ENCODE measurements around the gene MCRIP2. TPM values are rescaled to one million over a fixed set of nuclear protein-coding genes. Genes with fewer than 3 reads are reported as not detected.
A peak's percentile ranks its signal among the peaks of the same experiment; 100 is the strongest.

Gene MCRIP2
- total RNA-seq, 2 donors from 2014 or later, result 12.2 to 42.2 TPM

DNA sequence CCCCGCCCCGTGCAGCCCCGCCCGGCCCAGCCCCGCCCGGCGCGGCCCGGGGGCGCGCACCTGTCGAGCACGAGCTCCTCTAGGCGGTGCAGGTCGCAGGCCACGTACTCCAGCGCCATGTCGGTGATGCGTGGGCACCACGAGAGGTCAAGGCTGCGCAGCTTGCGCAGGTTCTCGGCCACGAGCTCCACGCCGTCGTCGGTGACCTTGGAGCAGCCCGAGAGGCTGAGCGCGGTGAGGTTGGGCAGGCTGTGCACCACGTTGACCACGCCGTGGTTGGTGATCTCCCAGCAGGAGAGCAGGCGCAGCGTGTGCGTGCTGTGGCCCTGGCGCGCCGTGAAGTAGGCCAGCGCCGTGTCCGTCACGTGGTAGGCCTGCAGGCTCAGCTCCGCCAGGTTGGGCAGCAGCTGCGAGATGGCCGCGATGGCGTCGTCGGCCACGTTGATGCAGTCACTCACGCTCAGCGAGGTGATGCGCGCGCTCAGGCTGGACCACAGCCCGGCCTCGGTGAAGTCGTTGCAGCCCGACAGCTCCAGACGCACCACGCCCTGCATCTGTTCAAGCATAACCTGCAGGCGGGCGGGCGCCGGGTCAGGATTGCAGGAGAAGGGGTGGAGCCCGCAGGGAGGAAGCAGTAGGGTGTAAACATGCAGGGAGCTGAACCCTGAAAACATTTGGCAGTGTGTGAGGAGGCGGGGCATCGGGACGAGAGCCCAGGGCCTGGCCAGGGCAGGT, 53.9 kb downstream of the MCRIP2 start:
- ATAC-seq (ENCODE audit: insufficient number of reproducible peaks, low FRiP score, low read depth) (no peak), DNase-seq (ENCODE audit: low spot score) (no peak)
- Histone ChIP-seq H3K27me3 (replicated peaks; ENCODE audit: insufficient read depth) (peaks cover 12% of the 10 kb centered on the region), H3K4me3 (peak overlapping the region; percentile 43), H3K4me1 (ENCODE audit: control insufficient read depth in 1 of 2, low read depth in 2 of 2) (peaks cover 6 to 10% of the 10 kb centered on the region in 2 donors), H3K36me3 (no peaks in the 10 kb centered on the region), H3K9me3 (no peaks in the 10 kb centered on the region), H3K27ac (no peak overlapping the region)
- TF ChIP-seq, protein P1, sequence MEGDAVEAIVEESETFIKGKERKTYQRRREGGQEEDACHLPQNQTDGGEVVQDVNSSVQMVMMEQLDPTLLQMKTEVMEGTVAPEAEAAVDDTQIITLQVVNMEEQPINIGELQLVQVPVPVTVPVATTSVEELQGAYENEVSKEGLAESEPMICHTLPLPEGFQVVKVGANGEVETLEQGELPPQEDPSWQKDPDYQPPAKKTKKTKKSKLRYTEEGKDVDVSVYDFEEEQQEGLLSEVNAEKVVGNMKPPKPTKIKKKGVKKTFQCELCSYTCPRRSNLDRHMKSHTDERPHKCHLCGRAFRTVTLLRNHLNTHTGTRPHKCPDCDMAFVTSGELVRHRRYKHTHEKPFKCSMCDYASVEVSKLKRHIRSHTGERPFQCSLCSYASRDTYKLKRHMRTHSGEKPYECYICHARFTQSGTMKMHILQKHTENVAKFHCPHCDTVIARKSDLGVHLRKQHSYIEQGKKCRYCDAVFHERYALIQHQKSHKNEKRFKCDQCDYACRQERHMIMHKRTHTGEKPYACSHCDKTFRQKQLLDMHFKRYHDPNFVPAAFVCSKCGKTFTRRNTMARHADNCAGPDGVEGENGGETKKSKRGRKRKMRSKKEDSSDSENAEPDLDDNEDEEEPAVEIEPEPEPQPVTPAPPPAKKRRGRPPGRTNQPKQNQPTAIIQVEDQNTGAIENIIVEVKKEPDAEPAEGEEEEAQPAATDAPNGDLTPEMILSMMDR (IDR thresholded peaks at IDR 0.05), result no peak

Other genes starting within 250 kb of the MCRIP2 start
- gene NME4, start 244.6 kb upstream of the MCRIP2 start, total RNA-seq, result 10 to 100 TPM; 68.7 to 91.2 TPM
- 10 to 100 TPM; 24.1 to 25.6 TPM for gene DECR2, start 239.9 kb upstream of the MCRIP2 start, total RNA-seq
- gene RAB11FIP3, start 216.2 kb upstream of the MCRIP2 start, total RNA-seq, result 10 to 100 TPM; 70.1 to 71.1 TPM
- 10 to 100 TPM; 46.2 to 96.6 TPM for gene CAPN15, start 114.1 kb upstream of the MCRIP2 start, total RNA-seq
- gene PRR35, start 81.4 kb upstream of the MCRIP2 start, total RNA-seq, result under 1 TPM in 1 of 2 donors, not detected in 1; 0.42 TPM
- gene NHLRC4, start 74.8 kb upstream of the MCRIP2 start, total RNA-seq, result 1 to 10 TPM; 2.0 to 3.2 TPM
- 10 to 100 TPM; 54.2 to 80.1 TPM for gene PIGQ, start 71.9 kb upstream of the MCRIP2 start, total RNA-seq
- 10 to 100 TPM; 19.0 to 25.9 TPM for gene RAB40C, start 51.8 kb upstream of the MCRIP2 start, total RNA-seq
- gene WFIKKN1, start 10.8 kb upstream of the MCRIP2 start, total RNA-seq, result 1 to 10 TPM in 1 of 2 donors, under 1 TPM in 1; 0.92 to 1.2 TPM
- gene METTL26, start 5.5 kb upstream of the MCRIP2 start, total RNA-seq, result 100 to 1,000 TPM in 1 of 2 donors, 10 to 100 TPM in 1; 83.4 to 217 TPM
- 10 to 100 TPM; 22.7 to 39.4 TPM for gene WDR90, start 7.5 kb downstream of the MCRIP2 start, total RNA-seq
- 10 to 100 TPM; 62.0 to 80.4 TPM for gene RHOT2, start 26.3 kb downstream of the MCRIP2 start, total RNA-seq
- 1 to 10 TPM in 1 of 2 donors, under 1 TPM in 1; 0.42 to 8.0 TPM for gene RHBDL1, start 33.8 kb downstream of the MCRIP2 start, total RNA-seq
- 100 to 1,000 TPM; 103 to 145 TPM for gene STUB1, start 38.6 kb downstream of the MCRIP2 start, total RNA-seq
- gene JMJD8, start 42.5 kb downstream of the MCRIP2 start, total RNA-seq, result 100 to 1,000 TPM in 1 of 2 donors, 10 to 100 TPM in 1; 98.7 to 128 TPM
- gene WDR24, start 48.6 kb downstream of the MCRIP2 start, total RNA-seq, result 10 to 100 TPM; 10.7 to 13.5 TPM
- not detected for gene FBXL16, start 64.0 kb downstream of the MCRIP2 start, total RNA-seq
- 10 to 100 TPM; 28.9 to 58.9 TPM for gene METRN, start 73.3 kb downstream of the MCRIP2 start, total RNA-seq
- 10 to 100 TPM; 29.7 to 46.7 TPM for gene ANTKMT, start 79.3 kb downstream of the MCRIP2 start, total RNA-seq
- under 1 TPM; 0.92 to 0.95 TPM for gene CCDC78, start 84.6 kb downstream of the MCRIP2 start, total RNA-seq
- 1 to 10 TPM; 6.4 to 8.1 TPM for gene HAGHL, start 85.3 kb downstream of the MCRIP2 start, total RNA-seq
- gene CIAO3, start 99.2 kb downstream of the MCRIP2 start, total RNA-seq, result 10 to 100 TPM; 27.0 to 30.3 TPM
- 1 to 10 TPM in 1 of 2 donors, not detected in 1; 1.3 TPM for gene MSLN, start 118.9 kb downstream of the MCRIP2 start, total RNA-seq
- 10 to 100 TPM; 12.3 to 13.9 TPM for gene RPUSD1, start 146.6 kb downstream of the MCRIP2 start, total RNA-seq
- 10 to 100 TPM; 10.2 to 15.4 TPM for gene CHTF18, start 146.8 kb downstream of the MCRIP2 start, total RNA-seq
- not detected for gene GNG13, start 158.9 kb downstream of the MCRIP2 start, total RNA-seq

Data from thoracic aorta (tissue), 2 donors.